ENCODE measurements around the gene RASGRP4. TPM values are rescaled to one million over a fixed set of nuclear protein-coding genes. Genes with fewer than 3 reads are reported as not detected.

The RASGRP4 gene
- total and polyA plus RNA-seq, 4 donors: 0.54 to 9.8 (median 4.1) TPM

- Histone ChIP-seq H3K4me3 (ENCODE audit: low read length in 2 of 2) (no peak overlapping the region), H3K36me3 (ENCODE audit: control insufficient read depth in 1 of 2, insufficient read depth in 2 of 2, low read length in 1 of 2) (no peaks in the 10 kb centered on the region), H3K27me3 (ENCODE audit: control insufficient read depth in 1 of 2, insufficient read depth in 2 of 2, low read length in 1 of 2) (no peaks in the 10 kb centered on the region), H3K4me1 (ENCODE audit: control insufficient read depth in 1 of 2, insufficient read depth in 2 of 2, low read length in 2 of 2) (no peaks in the 10 kb centered on the region), H3K27ac (ENCODE audit: low read depth in 1 of 2, low read length in 2 of 2) (no peak overlapping the region), H3K9me3 (ENCODE audit: control insufficient read depth, low read length) (no peaks in the 10 kb centered on the region)
- intact Hi-C loops (cut with DNase I): no loop called here
- ATAC-seq (ENCODE audit: low FRiP score): no peak
- WGBS, 2 donors: 46 to 47% methylated on average over 18 of the region's 18 CpGs
- DNase-seq: no peak
These were observed 66.6 kb downstream of the RASGRP4 start for GRCh38 chr19:38359242-38360021.

Other genes starting within 250 kb of the RASGRP4 start
- 1 to 10 TPM; 1.3 to 2.1 TPM for gene DPF1, start 202.0 kb downstream of the RASGRP4 start, total RNA-seq
- gene DPF1, start 202.0 kb downstream of the RASGRP4 start, polyA plus RNA-seq: under 1 TPM in 1 of 2 donors, not detected in 1; 0.72 TPM
- gene PPP1R14A, start 169.8 kb downstream of the RASGRP4 start, total RNA-seq: 100 to 1,000 TPM; 306 to 783 TPM
- 1,000 to 10,000 TPM; 1,120 to 1,551 TPM for gene PPP1R14A, start 169.8 kb downstream of the RASGRP4 start, polyA plus RNA-seq
- gene SPINT2, start 161.6 kb downstream of the RASGRP4 start, total RNA-seq: 100 to 1,000 TPM; 146 to 155 TPM
- 100 to 1,000 TPM; 238 to 292 TPM for gene SPINT2, start 161.6 kb downstream of the RASGRP4 start, polyA plus RNA-seq
- 1 to 10 TPM; 2.0 to 2.2 TPM for gene C19orf33, start 122.0 kb downstream of the RASGRP4 start, total RNA-seq
- gene C19orf33, start 122.0 kb downstream of the RASGRP4 start, polyA plus RNA-seq: 100 to 1,000 TPM in 1 of 2 donors, 10 to 100 TPM in 1; 22.7 to 259 TPM
- 10 to 100 TPM; 19.5 to 25.8 TPM for gene YIF1B, start 110.3 kb downstream of the RASGRP4 start, total RNA-seq
- 10 to 100 TPM; 24.9 to 75.9 TPM for gene YIF1B, start 110.3 kb downstream of the RASGRP4 start, polyA plus RNA-seq
- gene KCNK6, start 106.4 kb downstream of the RASGRP4 start, total RNA-seq: 10 to 100 TPM; 13.1 to 18.7 TPM
- 10 to 100 TPM; 23.5 to 25.2 TPM for gene KCNK6, start 106.4 kb downstream of the RASGRP4 start, polyA plus RNA-seq
- gene CATSPERG, start 90.4 kb downstream of the RASGRP4 start, total RNA-seq: 10 to 100 TPM in 1 of 2 donors, 1 to 10 TPM in 1; 6.9 to 10.7 TPM
- 1 to 10 TPM; 1.1 to 2.6 TPM for gene CATSPERG, start 90.4 kb downstream of the RASGRP4 start, polyA plus RNA-seq
- 100 to 1,000 TPM in 1 of 2 donors, 10 to 100 TPM in 1; 92.4 to 119 TPM for gene PSMD8, start 51.6 kb downstream of the RASGRP4 start, total RNA-seq
- 100 to 1,000 TPM in 1 of 2 donors, 10 to 100 TPM in 1; 95.5 to 108 TPM for gene PSMD8, start 51.6 kb downstream of the RASGRP4 start, polyA plus RNA-seq
- gene GGN, start 38.2 kb downstream of the RASGRP4 start, total RNA-seq: 1 to 10 TPM; 3.3 to 4.7 TPM
- 1 to 10 TPM in 1 of 2 donors, under 1 TPM in 1; 0.50 to 6.9 TPM for gene GGN, start 38.2 kb downstream of the RASGRP4 start, polyA plus RNA-seq
- 10 to 100 TPM; 19.6 to 26.1 TPM for gene SPRED3, start 37.5 kb downstream of the RASGRP4 start, total RNA-seq
- 10 to 100 TPM in 1 of 2 donors, 1 to 10 TPM in 1; 1.9 to 11.3 TPM for gene SPRED3, start 37.5 kb downstream of the RASGRP4 start, polyA plus RNA-seq
- gene FAM98C, start 23.1 kb downstream of the RASGRP4 start, total RNA-seq: 10 to 100 TPM; 14.5 to 19.6 TPM
- gene FAM98C, start 23.1 kb downstream of the RASGRP4 start, polyA plus RNA-seq: 10 to 100 TPM; 10.3 to 32.0 TPM
- 1 to 10 TPM; 1.0 to 5.4 TPM for gene RYR1, start 7.5 kb upstream of the RASGRP4 start, total RNA-seq
- gene RYR1, start 7.5 kb upstream of the RASGRP4 start, polyA plus RNA-seq: 1 to 10 TPM in 1 of 2 donors, under 1 TPM in 1; 0.38 to 1.3 TPM
- gene MAP4K1, start 191.7 kb upstream of the RASGRP4 start, total RNA-seq: 10 to 100 TPM in 1 of 2 donors, 1 to 10 TPM in 1; 7.3 to 13.2 TPM
- 1 to 10 TPM; 1.6 to 2.1 TPM for gene MAP4K1, start 191.7 kb upstream of the RASGRP4 start, polyA plus RNA-seq
- 100 to 1,000 TPM; 171 to 183 TPM for gene EIF3K, start 193.0 kb upstream of the RASGRP4 start, total RNA-seq
- gene EIF3K, start 193.0 kb upstream of the RASGRP4 start, polyA plus RNA-seq: 100 to 1,000 TPM; 299 to 445 TPM
- 1,000 to 10,000 TPM in 1 of 2 donors, 100 to 1,000 TPM in 1; 794 to 1,985 TPM for gene ACTN4, start 221.4 kb upstream of the RASGRP4 start, total RNA-seq
- 100 to 1,000 TPM; 111 to 163 TPM for gene ACTN4, start 221.4 kb upstream of the RASGRP4 start, polyA plus RNA-seq